Gastrocnemius medialis (tissue), 4 donors: Measurements from ENCODE around the gene ALK. TPM values are rescaled to one million over a fixed set of nuclear protein-coding genes. Genes with fewer than 3 reads are reported as not detected.

Source experiments
- ATAC-seq, 2 donors: fragments of 150-250 bp; one replicate each; pipeline ENCODE4 v1.9.1; 2016
- DNase-seq, 2 donors: peaks; one replicate each; pipeline ENCODE4 v3.0.0-alpha.2; 2019
- H3K27ac ChIP-seq, 4 donors: fragments of 200-600 bp; sonication (generic); 1 replicate in 1 of 4; 2 replicates in 3 of 4; pipeline ENCODE4 v1.5.1; 2016 to 2018; ENCODE audit warnings: mild to moderate bottlenecking in 2 of 4, moderate library complexity in 1 of 4
- H3K27me3 ChIP-seq, 3 donors: fragments of 200-600 bp; sonication (generic) in 2 of 3; 1 replicate in 1 of 3; 2 replicates in 2 of 3; pipeline versions ENCODE4 v1.5.1 to v1.6.0; 2016 to 2019; ENCODE audit warnings: mild to moderate bottlenecking in 1 of 3, moderate library complexity in 1 of 3
- H3K36me3 ChIP-seq, 2 donors: fragments of 200-600 bp; sonication (generic) in 1 of 2; one replicate each; pipeline ENCODE4 v1.5.1; 2017 to 2018
- H3K4me1 ChIP-seq, 2 donors: fragments of 200-600 bp; sonication (generic) in 1 of 2; one replicate each; pipeline ENCODE4 v1.5.1; 2016 to 2017; ENCODE audit warnings: mild to moderate bottlenecking in 2 of 2
- H3K4me3 ChIP-seq, 4 donors: fragments of 200-600 bp; sonication (generic) in 3 of 4; 1 replicate in 1 of 4; 2 replicates in 3 of 4; pipeline ENCODE4 v1.5.1; 2016 to 2019; ENCODE audit warnings: mild to moderate bottlenecking in 2 of 4
- H3K9me3 ChIP-seq, 3 donors: fragments of 200-600 bp; sonication (generic) in 2 of 3; 1 replicate in 1 of 3; 2 replicates in 2 of 3; pipeline ENCODE4 v1.5.1; 2016 to 2019
- CTCF ChIP-seq, 5 experiments: fragments of 450-650 bp in 3 of 5; fragments of 200-600 bp in 2 of 5; sonication (generic) in 2 of 5; IDR thresholded peaks in 4 of 5; conservative IDR thresholded peaks in 1 of 5; 1 replicate in 4 of 5; 2 replicates in 1 of 5; pipeline ENCODE4 v1.5.1; 2016 to 2019; ENCODE audit warnings: antibody characterized with exemption in 5 of 5, mild to moderate bottlenecking in 3 of 5, moderate library complexity in 3 of 5
- POLR2A ChIP-seq, 2 donors: fragments of 450-650 bp; IDR thresholded peaks; one replicate each; pipeline ENCODE4 v1.6.1; 2017; ENCODE audit warnings: antibody characterized with exemption in 2 of 2, mild to moderate bottlenecking in 2 of 2, moderate library complexity in 2 of 2
- in situ Hi-C, 4 donors: fragments of 200-750 bp; cut with MboI; loops; one replicate each; pipeline versions ENCODE4 v1.15.0 to v1.8.0; 2017; ENCODE audit warnings: low sequenced_read_pairs in 4 of 4
- intact Hi-C: fragments of 100-400 bp; cut with DNase I; formaldehyde crosslinking; loops from one replicate; pipeline ENCODE4 v1.15.1; 2023; ENCODE audit warnings: low total_unique reads
- total RNA-seq, 4 donors: library from RNA; depleted of rRNA; stranded (reverse); fragments of >200 nt; gene quantifications; one replicate each; pipeline versions ENCODE4 v1.1.0 to v1.2.3, GENCODE V29; 2016

ALK gene
- total RNA-seq, 4 donors from 2014 or later: not detected

DNA sequence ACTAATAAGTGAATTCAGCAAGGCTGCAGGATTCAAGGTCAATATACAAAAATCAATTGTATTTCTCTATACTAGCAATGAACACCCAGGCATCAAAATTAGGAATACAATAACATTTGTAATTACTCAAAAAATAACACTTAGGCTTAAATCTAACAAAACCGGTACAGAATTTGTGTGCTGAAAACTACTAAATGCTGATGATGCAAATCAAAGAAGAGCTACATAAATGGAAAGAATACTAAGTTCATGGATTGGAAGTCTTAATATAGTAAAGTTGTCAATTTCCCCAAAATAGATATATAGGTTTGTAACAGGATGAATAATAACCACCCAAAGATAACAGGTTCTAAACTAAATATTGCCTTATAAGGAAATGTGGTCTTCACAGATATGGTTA is 286.5 kb downstream of the ALK start:
- Histone ChIP-seq H3K4me1 (no peaks in the 10 kb centered on the region), H3K27ac (no peak overlapping the region), H3K4me3 (no peak overlapping the region), H3K9me3 (no peaks in the 10 kb centered on the region), H3K27me3 (no peaks in the 10 kb centered on the region), H3K36me3 (no peaks in the 10 kb centered on the region)
- in situ Hi-C loops: no loop called here
- ATAC-seq (no peak), DNase-seq (no peak)
- TF ChIP-seq POLR2A (IDR thresholded peaks at IDR 0.05) (no peak), CTCF (IDR thresholded peaks at IDR 0.05 in 4 of 5, conservative IDR thresholded peaks at IDR 0.05 in 1 of 5) (no peak)
- intact Hi-C loops: no loop called here

DNA sequence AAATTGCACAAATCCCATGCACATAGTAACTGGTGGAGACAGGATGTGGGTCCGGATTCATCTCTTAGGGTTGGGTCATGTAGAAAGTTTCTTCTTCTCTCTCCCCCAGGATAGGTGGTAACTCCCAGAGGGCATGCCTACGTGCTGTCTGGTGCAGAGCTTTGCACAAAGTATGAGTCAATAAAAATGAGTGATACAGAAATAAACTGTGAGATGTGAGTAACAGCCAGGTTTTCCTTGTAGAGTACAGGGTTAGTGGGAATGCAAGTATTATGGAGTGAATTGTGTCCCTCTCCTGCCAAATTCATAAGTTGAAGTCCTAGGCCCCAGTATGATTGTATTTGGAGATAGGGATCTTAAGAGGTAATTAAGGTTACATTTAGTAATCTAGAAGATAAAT is 289.4 kb downstream of the ALK start:
- Histone ChIP-seq H3K27ac (no peak overlapping the region), H3K9me3 (no peaks in the 10 kb centered on the region), H3K4me1 (no peaks in the 10 kb centered on the region), H3K4me3 (no peak overlapping the region), H3K36me3 (no peaks in the 10 kb centered on the region), H3K27me3 (no peaks in the 10 kb centered on the region)
- intact Hi-C loops: no loop called here
- TF ChIP-seq POLR2A (IDR thresholded peaks at IDR 0.05) (no peak), CTCF (IDR thresholded peaks at IDR 0.05 in 4 of 5, conservative IDR thresholded peaks at IDR 0.05 in 1 of 5) (no peak)
- ATAC-seq (no peak), DNase-seq (no peak)
- in situ Hi-C loops: no loop called here

GRCh38 chr2:29629495-29629894 is 291.9 kb downstream of the ALK start:
- no peak for TF ChIP-seq CTCF (IDR thresholded peaks at IDR 0.05 in 4 of 5, conservative IDR thresholded peaks at IDR 0.05 in 1 of 5)
- TF ChIP-seq POLR2A (IDR thresholded peaks at IDR 0.05): no peak
- no peak overlapping the region for H3K4me3 ChIP-seq
- no peaks in the 10 kb centered on the region for H3K36me3 ChIP-seq
- DNase-seq (no peak), ATAC-seq (no peak)
- H3K9me3 ChIP-seq: no peaks in the 10 kb centered on the region
- in situ Hi-C loops (no loop called here), intact Hi-C loops (no loop called here)
- no peak overlapping the region for H3K27ac ChIP-seq
- no peaks in the 10 kb centered on the region for H3K4me1 ChIP-seq
- no peaks in the 10 kb centered on the region for H3K27me3 ChIP-seq

DNA sequence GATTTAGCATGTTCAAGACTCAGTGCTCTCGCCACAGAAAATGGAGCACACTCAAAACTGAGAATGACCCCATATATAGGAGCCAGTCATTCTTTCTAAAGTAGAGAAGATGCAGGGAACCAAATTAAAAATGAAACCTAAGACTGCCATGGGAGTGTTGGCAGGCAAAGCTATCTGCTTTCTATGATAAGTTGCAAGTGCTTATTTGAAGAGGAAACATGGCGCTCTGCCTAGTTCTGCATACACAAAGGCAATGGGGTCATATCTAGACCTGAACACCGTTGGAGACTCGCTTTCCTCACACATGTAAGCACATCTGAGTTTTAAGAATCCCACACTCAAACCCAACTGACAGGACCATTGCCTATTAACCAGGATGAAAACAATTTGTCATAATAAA is 292.5 kb downstream of the ALK start:
- no peak for ATAC-seq
- Histone ChIP-seq H3K4me1 (no peaks in the 10 kb centered on the region), H3K27ac (no peak overlapping the region), H3K9me3 (no peaks in the 10 kb centered on the region), H3K4me3 (no peak overlapping the region), H3K27me3 (no peaks in the 10 kb centered on the region), H3K36me3 (no peaks in the 10 kb centered on the region)
- DNase-seq: no peak
- TF ChIP-seq POLR2A (IDR thresholded peaks at IDR 0.05) (no peak), CTCF (IDR thresholded peaks at IDR 0.05 in 4 of 5, conservative IDR thresholded peaks at IDR 0.05 in 1 of 5) (no peak)
- in situ Hi-C loops: no loop called here
- intact Hi-C loops: no loop called here

GRCh38 chr2:29628108-29628745 is 293.2 kb downstream of the ALK start:
- Histone ChIP-seq H3K4me3 (no peak overlapping the region), H3K27ac (no peak overlapping the region), H3K36me3 (no peaks in the 10 kb centered on the region), H3K27me3 (no peaks in the 10 kb centered on the region), H3K9me3 (no peaks in the 10 kb centered on the region), H3K4me1 (no peaks in the 10 kb centered on the region)
- no peak for DNase-seq
- in situ Hi-C loops: no loop called here
- no peak for ATAC-seq
- intact Hi-C loops: no loop called here
- TF ChIP-seq POLR2A (IDR thresholded peaks at IDR 0.05): no peak
